HL-60 (cell line): Measurements from ENCODE around the gene FGF4.

Experiments
- DNase-seq, 2 experiments: peaks; one replicate each; pipeline ENCODE4 v3.0.0-alpha.2; 2010 to 2020; ENCODE audit warnings: low read depth in 1 of 2, low spot score in 1 of 2
- H3K27ac ChIP-seq: fragments of 250-450 bp; sonication (Bioruptor Pico); replicated peaks from 2 replicates; pipeline ENCODE4 v1.5.1; 2020; ENCODE audit warnings: mild to moderate bottlenecking, moderate library complexity
- H3K27me3 ChIP-seq: fragments of 250-450 bp; sonication (Bioruptor Pico); 2 replicates; pipeline ENCODE4 v1.5.1; 2021; ENCODE audit warnings: mild to moderate bottlenecking, moderate library complexity; ENCODE audit not compliant: insufficient read depth, poor library complexity, severe bottlenecking
- H3K4me3 ChIP-seq: replicated peaks from 2 replicates; pipeline ENCODE4 v1.5.1; 2011; ENCODE audit warnings: mild to moderate bottlenecking, control low read depth, low read length; ENCODE audit not compliant: insufficient read depth
- GABPA ChIP-seq: IDR thresholded peaks from 2 replicates; pipeline ENCODE4 v1.6.1; 2012; ENCODE audit warnings: low read depth
- POLR2AphosphoS5 ChIP-seq: IDR thresholded peaks from 2 replicates; pipeline ENCODE4 v1.6.1; 2012; ENCODE audit warnings: low read depth
- SPI1 ChIP-seq: IDR thresholded peaks from 2 replicates; pipeline ENCODE4 v1.6.1; 2012; ENCODE audit warnings: low read depth, mild to moderate bottlenecking, borderline replicate concordance
- TF ChIP-seq, protein P1 (sequence below): IDR thresholded peaks from 2 replicates; pipeline ENCODE4 v1.6.1; 2012; ENCODE audit warnings: low read depth; ENCODE audit not compliant: insufficient replicate concordance
- TF ChIP-seq, protein P2 (sequence below): IDR thresholded peaks from one replicate; pipeline ENCODE4 v1.5.1; 2011; ENCODE audit warnings: low read length, control low read depth, inconsistent platforms; ENCODE audit not compliant: insufficient read depth

FGF4 gene

DNA sequence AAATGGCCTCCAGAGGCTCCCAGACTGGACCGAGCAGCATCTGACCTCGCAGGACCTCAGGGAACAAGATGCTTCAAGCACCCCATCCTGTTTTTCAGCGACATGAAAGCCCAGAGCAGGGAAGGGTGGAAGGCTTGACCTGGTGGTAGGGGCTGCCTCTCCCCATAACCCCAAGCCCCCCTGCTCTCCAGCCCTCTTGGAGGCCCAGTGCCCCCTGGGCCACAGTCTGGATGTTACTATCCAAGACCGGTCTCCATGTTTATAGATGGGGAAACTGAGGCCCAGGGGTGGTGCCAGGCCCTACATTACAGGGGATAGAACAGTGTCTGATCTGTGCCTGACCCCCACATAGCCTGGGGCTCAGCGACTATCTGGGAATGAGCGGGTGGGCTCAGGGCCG, 37.1 kb upstream of the FGF4 start:
- TF ChIP-seq SPI1 (no peak), POLR2AphosphoS5 (no peak), GABPA (no peak)
- TF ChIP-seq, protein P1, sequence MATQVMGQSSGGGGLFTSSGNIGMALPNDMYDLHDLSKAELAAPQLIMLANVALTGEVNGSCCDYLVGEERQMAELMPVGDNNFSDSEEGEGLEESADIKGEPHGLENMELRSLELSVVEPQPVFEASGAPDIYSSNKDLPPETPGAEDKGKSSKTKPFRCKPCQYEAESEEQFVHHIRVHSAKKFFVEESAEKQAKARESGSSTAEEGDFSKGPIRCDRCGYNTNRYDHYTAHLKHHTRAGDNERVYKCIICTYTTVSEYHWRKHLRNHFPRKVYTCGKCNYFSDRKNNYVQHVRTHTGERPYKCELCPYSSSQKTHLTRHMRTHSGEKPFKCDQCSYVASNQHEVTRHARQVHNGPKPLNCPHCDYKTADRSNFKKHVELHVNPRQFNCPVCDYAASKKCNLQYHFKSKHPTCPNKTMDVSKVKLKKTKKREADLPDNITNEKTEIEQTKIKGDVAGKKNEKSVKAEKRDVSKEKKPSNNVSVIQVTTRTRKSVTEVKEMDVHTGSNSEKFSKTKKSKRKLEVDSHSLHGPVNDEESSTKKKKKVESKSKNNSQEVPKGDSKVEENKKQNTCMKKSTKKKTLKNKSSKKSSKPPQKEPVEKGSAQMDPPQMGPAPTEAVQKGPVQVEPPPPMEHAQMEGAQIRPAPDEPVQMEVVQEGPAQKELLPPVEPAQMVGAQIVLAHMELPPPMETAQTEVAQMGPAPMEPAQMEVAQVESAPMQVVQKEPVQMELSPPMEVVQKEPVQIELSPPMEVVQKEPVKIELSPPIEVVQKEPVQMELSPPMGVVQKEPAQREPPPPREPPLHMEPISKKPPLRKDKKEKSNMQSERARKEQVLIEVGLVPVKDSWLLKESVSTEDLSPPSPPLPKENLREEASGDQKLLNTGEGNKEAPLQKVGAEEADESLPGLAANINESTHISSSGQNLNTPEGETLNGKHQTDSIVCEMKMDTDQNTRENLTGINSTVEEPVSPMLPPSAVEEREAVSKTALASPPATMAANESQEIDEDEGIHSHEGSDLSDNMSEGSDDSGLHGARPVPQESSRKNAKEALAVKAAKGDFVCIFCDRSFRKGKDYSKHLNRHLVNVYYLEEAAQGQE, result no peak
- TF ChIP-seq, protein P2, sequence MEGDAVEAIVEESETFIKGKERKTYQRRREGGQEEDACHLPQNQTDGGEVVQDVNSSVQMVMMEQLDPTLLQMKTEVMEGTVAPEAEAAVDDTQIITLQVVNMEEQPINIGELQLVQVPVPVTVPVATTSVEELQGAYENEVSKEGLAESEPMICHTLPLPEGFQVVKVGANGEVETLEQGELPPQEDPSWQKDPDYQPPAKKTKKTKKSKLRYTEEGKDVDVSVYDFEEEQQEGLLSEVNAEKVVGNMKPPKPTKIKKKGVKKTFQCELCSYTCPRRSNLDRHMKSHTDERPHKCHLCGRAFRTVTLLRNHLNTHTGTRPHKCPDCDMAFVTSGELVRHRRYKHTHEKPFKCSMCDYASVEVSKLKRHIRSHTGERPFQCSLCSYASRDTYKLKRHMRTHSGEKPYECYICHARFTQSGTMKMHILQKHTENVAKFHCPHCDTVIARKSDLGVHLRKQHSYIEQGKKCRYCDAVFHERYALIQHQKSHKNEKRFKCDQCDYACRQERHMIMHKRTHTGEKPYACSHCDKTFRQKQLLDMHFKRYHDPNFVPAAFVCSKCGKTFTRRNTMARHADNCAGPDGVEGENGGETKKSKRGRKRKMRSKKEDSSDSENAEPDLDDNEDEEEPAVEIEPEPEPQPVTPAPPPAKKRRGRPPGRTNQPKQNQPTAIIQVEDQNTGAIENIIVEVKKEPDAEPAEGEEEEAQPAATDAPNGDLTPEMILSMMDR, result no peak
- DNase-seq, result no peak
- H3K27ac ChIP-seq, result no peak overlapping the region
- H3K4me3 ChIP-seq, result no peak overlapping the region
- peaks cover 14% of the 10 kb centered on the region for H3K27me3 ChIP-seq

DNA sequence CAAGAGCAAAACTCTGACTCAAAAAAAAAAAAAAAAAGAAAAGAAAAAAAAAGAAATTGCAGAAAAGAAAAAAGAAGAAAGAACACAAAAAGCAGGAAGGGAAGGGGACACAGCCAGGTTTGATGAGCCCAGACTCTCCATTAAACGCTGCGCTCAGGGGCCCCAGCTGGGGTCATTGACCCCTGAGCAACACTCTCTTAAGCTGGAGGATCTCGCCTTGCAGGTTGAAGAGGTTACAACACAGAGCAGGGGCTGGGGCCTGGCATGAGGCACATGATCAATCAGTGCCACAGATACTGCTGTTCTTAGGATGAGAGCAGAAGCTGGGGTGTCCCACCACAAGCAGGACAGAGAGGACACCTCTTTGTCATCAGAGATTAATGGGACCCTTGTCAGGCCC, 36.3 kb upstream of the FGF4 start:
- no peak for DNase-seq
- TF ChIP-seq SPI1, result no peak
- no peak for TF ChIP-seq GABPA
- TF ChIP-seq, protein P2, result no peak
- no peak for TF ChIP-seq POLR2AphosphoS5
- no peak overlapping the region for H3K4me3 ChIP-seq
- no peak overlapping the region for H3K27ac ChIP-seq
- H3K27me3 ChIP-seq, result peaks cover 6% of the 10 kb centered on the region

DNA sequence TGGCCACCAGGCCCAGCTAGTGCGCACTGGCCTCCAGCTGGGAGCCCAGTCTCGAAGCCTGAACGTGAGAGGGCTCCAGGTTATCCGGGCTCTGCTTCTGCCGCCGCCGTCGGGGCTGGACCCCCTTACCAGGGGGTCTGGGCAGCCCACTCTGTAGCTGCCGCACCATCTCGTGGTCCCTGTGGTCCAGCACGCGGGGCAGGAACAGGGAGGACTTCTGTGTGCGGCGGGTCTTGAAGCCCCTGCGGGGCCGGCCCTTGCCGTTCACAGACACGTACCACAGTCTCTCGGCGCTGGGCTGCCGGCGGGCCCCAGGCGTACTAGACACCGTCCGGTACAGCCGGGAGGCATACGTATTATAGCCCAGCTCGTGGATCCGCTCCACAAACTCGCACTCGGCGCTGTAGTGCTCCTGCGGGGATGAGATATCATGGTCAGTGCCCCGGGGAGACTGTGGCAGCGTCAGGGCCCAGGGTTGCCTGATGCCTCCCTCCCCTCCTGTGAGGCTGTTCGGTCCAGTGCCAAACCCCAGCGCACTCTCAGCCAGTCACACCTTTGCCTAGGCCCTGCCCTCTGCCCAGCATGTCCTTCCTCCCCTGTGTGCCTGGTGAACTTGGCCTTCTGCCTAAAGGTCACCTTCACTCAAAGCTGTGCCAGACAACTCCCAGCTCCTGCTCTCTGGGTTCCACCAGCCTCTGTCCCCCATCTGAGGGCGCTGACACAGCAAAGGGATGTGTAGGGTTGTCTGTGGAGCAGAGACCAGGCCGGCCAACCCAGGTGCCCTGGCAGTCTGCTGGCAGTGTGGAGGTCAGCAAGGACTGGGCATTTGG, 35.4 kb upstream of the FGF4 start:
- Histone ChIP-seq H3K4me3 (no peak overlapping the region), H3K27me3 (no peaks in the 10 kb centered on the region), H3K27ac (no peak overlapping the region)
- TF ChIP-seq GABPA, result no peak
- TF ChIP-seq POLR2AphosphoS5, result no peak
- TF ChIP-seq SPI1, result no peak
- TF ChIP-seq, protein P1, result no peak
- TF ChIP-seq, protein P2, result no peak
- DNase-seq, result no peak

DNA sequence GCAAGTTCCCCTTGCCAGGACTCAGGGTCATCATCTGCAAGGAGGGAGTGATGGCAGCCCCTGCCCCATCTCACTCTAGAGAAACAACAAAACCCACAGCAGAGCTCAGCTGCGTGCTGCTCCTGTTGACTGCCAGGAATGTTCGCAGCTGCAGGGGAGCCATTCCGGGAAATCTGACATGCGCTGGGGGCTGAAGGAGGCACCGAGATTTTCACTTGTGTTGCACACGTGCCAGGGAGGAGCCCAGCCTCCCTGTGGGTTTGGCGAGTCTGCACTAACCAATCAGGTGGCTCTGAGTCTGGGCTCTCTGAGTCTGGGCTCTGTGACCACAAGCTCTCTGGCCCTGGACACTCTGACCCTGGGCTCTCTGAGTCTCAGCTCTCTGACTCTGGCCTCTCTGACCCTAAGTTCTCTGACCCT, 33.5 kb upstream of the FGF4 start:
- DNase-seq, result no peak
- H3K4me3 ChIP-seq, result no peak overlapping the region
- H3K27me3 ChIP-seq, result no peaks in the 10 kb centered on the region
- H3K27ac ChIP-seq, result no peak overlapping the region
- TF ChIP-seq SPI1 (no peak), POLR2AphosphoS5 (no peak), GABPA (no peak)
- TF ChIP-seq, protein P2, result no peak
- TF ChIP-seq, protein P1, result no peak
